NCI-H187 treated with DMSO at 0.1 percent for 48 hours (cell line): Measurements from ENCODE around the gene WNT3.
"Not testable (repeated sequence)": the region's sequence is repeated elsewhere in the genome, so short reads cannot be mapped to it uniquely, and the experiment has no call there.

Experiments used
- DNase-seq: peaks from one replicate; lab custom pipeline; 2025; lab: John Stamatoyannopoulos, UW

Gene WNT3

GRCh38 chr17:46818316-46818928, at the start of gene WNT3:
Gene WNT3, minus strand, starts transcription at chr17:46818692. Its CDS starts 95 bp downstream, at chr17:46818597.
- DNase-seq, result no peak

- no peak for DNase-seq
Measured at GRCh38 chr17:46866747-46867146, 48.3 kb upstream of the WNT3 start.

GRCh38 chr17:46866325-46866724, 47.8 kb upstream of the WNT3 start:
- no peak for DNase-seq

GRCh38 chr17:46865100-46865499, 46.6 kb upstream of the WNT3 start:
- DNase-seq, result no peak

GRCh38 chr17:46863383-46864121, 45.1 kb upstream of the WNT3 start:
- DNase-seq, result no peak

- DNase-seq, result no peak
Measured at GRCh38 chr17:46862949-46863348, 44.5 kb upstream of the WNT3 start.

- no peak for DNase-seq
Measured at GRCh38 chr17:46859996-46860395, 41.5 kb upstream of the WNT3 start.

GRCh38 chr17:46857600-46857999, 39.1 kb upstream of the WNT3 start:
- no peak for DNase-seq

- no peak for DNase-seq
Measured at GRCh38 chr17:46854948-46855347, 36.5 kb upstream of the WNT3 start.

GRCh38 chr17:46854515-46854914, 36.0 kb upstream of the WNT3 start:
- no peak for DNase-seq

- DNase-seq, result no peak
Measured at GRCh38 chr17:46853896-46854444, 35.5 kb upstream of the WNT3 start.

GRCh38 chr17:46851029-46851741, 32.7 kb upstream of the WNT3 start, which contains the start of gene WNT9B:
Gene WNT9B, plus strand, starts transcription at chr17:46851583. Its CDS starts 56 bp downstream, at chr17:46851639.
- DNase-seq, result no peak

GRCh38 chr17:46850688-46851028, 32.2 kb upstream of the WNT3 start:
- no peak for DNase-seq

GRCh38 chr17:46848534-46848933, 30.0 kb upstream of the WNT3 start:
- DNase-seq, result no peak

GRCh38 chr17:46847204-46848191, 29.0 kb upstream of the WNT3 start:
- no peak for DNase-seq

GRCh38 chr17:46842835-46843234, 24.3 kb upstream of the WNT3 start:
- no peak for DNase-seq

- no peak for DNase-seq
Measured at GRCh38 chr17:46841561-46842379, 23.3 kb upstream of the WNT3 start.

- not testable (repeated sequence) for DNase-seq
Measured at GRCh38 chr17:46840596-46840995, 22.1 kb upstream of the WNT3 start.

- DNase-seq, result no peak
Measured at GRCh38 chr17:46839211-46839610, 20.7 kb upstream of the WNT3 start.

GRCh38 chr17:46837521-46837920, 19.0 kb upstream of the WNT3 start:
- DNase-seq, result no peak

GRCh38 chr17:46836500-46836899, 18.0 kb upstream of the WNT3 start:
- no peak for DNase-seq
